Epithelial cell of prostate (primary cell): ENCODE data around the gene SAP130.
"Not testable (repeated sequence)": the region's sequence is repeated elsewhere in the genome, so short reads cannot be mapped to it uniquely, and the experiment has no call there.

Source experiments
- DNase-seq: peaks from one replicate; pipeline ENCODE4 v3.0.0-alpha.2; 2011; ENCODE audit warnings: low read depth, low spot score
- H3K27ac ChIP-seq: fragments of 450-650 bp; 2 replicates; pipeline ENCODE4 v1.5.1; 2017; ENCODE audit warnings: mild to moderate bottlenecking

SAP130 gene

GRCh38 chr2:127957240-127957639 is 70.6 kb downstream of the SAP130 start:
- no peak overlapping the region for H3K27ac ChIP-seq
- no peak for DNase-seq

- H3K27ac ChIP-seq = no peak overlapping the region
- no peak for DNase-seq
Measured at GRCh38 chr2:127954857-127955256, 73.0 kb downstream of the SAP130 start.

GRCh38 chr2:127953849-127954248 is 74.0 kb downstream of the SAP130 start:
- H3K27ac ChIP-seq = peak overlapping the region; percentile 8
- no peak for DNase-seq

GRCh38 chr2:127953128-127953718 is 74.6 kb downstream of the SAP130 start:
- H3K27ac ChIP-seq = peak overlapping the region; percentile 8
- no peak for DNase-seq

- no peak for DNase-seq
- no peak overlapping the region for H3K27ac ChIP-seq
Measured at GRCh38 chr2:127951026-127951425, 76.8 kb downstream of the SAP130 start.

GRCh38 chr2:127950264-127950663 is 77.6 kb downstream of the SAP130 start:
- no peak for DNase-seq
- no peak overlapping the region for H3K27ac ChIP-seq

GRCh38 chr2:127945281-127945680 is 82.6 kb downstream of the SAP130 start:
- DNase-seq = no peak
- H3K27ac ChIP-seq = no peak overlapping the region

- DNase-seq = no peak
- no peak overlapping the region for H3K27ac ChIP-seq
Measured at GRCh38 chr2:127943186-127943585, 84.7 kb downstream of the SAP130 start.

GRCh38 chr2:127942002-127942401 is 85.9 kb downstream of the SAP130 start:
- H3K27ac ChIP-seq = no peak overlapping the region
- DNase-seq = no peak

- no peak overlapping the region for H3K27ac ChIP-seq
- no peak for DNase-seq
Measured at GRCh38 chr2:127941461-127941860, 86.4 kb downstream of the SAP130 start.

- H3K27ac ChIP-seq = no peak overlapping the region
- DNase-seq = no peak
Measured at GRCh38 chr2:127940641-127941040, 87.2 kb downstream of the SAP130 start.

- no peak overlapping the region for H3K27ac ChIP-seq
- no peak for DNase-seq
Measured at GRCh38 chr2:127935337-127935736, 92.5 kb downstream of the SAP130 start.

- peak; percentile 77 for DNase-seq
Measured at GRCh38 chr2:127932199-127932876, 95.5 kb downstream of the SAP130 start.

GRCh38 chr2:127929449-127929848 is 98.4 kb downstream of the SAP130 start:
- DNase-seq = no peak
- H3K27ac ChIP-seq = no peak overlapping the region

More at GRCh38 chr2:127932199-127932876, 95.5 kb downstream of the SAP130 start:
- H3K27ac ChIP-seq = peak overlapping the region; percentile 72

GRCh38 chr2:127927384-127927783 is 100.5 kb downstream of the SAP130 start:
- DNase-seq = no peak
- no peak overlapping the region for H3K27ac ChIP-seq

GRCh38 chr2:127917916-127918315 is 109.9 kb downstream of the SAP130 start:
- no peak for DNase-seq

GRCh38 chr2:127913808-127914457 is 113.9 kb downstream of the SAP130 start:
- peak; percentile 49 for DNase-seq

More at GRCh38 chr2:127917916-127918315, 109.9 kb downstream of the SAP130 start:
- no peak overlapping the region for H3K27ac ChIP-seq

GRCh38 chr2:127911737-127912136 is 116.1 kb downstream of the SAP130 start:
- no peak for DNase-seq
- no peak overlapping the region for H3K27ac ChIP-seq

More at GRCh38 chr2:127913808-127914457, 113.9 kb downstream of the SAP130 start:
- H3K27ac ChIP-seq = no peak overlapping the region

- no peak overlapping the region for H3K27ac ChIP-seq
- DNase-seq = no peak
Measured at GRCh38 chr2:127910415-127910814, 117.4 kb downstream of the SAP130 start.

GRCh38 chr2:127909019-127909418 is 118.8 kb downstream of the SAP130 start:
- no peak for DNase-seq
- H3K27ac ChIP-seq = no peak overlapping the region

- not testable (repeated sequence) for DNase-seq, H3K27ac ChIP-seq
Measured at GRCh38 chr2:127907733-127908400, 120.0 kb downstream of the SAP130 start.
